Fibroblast of pulmonary artery (primary cell): ENCODE data around the gene ZBTB11.
A peak's percentile ranks its signal among the peaks of the same experiment; 100 is the strongest.
"Not testable (repeated sequence)": the region's sequence is repeated elsewhere in the genome, so short reads cannot be mapped to it uniquely, and the experiment has no call there.

Experiments used
- DNase-seq: peaks from one replicate; pipeline ENCODE4 v3.0.0-alpha.2; 2010; ENCODE audit warnings: low read depth
- H3K4me3 ChIP-seq: replicated peaks from 2 replicates; pipeline ENCODE4 v1.5.1; 2011; ENCODE audit warnings: low read depth, mild to moderate bottlenecking, control low read depth, low read length, moderate library complexity
- TF ChIP-seq, protein P1 (sequence below): IDR thresholded peaks from 2 replicates; pipeline ENCODE4 v1.5.1; 2011; ENCODE audit warnings: mild to moderate bottlenecking, control low read depth, low read length, inconsistent platforms; ENCODE audit errors: missing control alignments

Gene ZBTB11

GRCh38 chr3:101642441-101642840 is 34.5 kb downstream of the ZBTB11 start:
- no peak for DNase-seq
- H3K4me3 ChIP-seq = no peak overlapping the region
- TF ChIP-seq, protein P1, sequence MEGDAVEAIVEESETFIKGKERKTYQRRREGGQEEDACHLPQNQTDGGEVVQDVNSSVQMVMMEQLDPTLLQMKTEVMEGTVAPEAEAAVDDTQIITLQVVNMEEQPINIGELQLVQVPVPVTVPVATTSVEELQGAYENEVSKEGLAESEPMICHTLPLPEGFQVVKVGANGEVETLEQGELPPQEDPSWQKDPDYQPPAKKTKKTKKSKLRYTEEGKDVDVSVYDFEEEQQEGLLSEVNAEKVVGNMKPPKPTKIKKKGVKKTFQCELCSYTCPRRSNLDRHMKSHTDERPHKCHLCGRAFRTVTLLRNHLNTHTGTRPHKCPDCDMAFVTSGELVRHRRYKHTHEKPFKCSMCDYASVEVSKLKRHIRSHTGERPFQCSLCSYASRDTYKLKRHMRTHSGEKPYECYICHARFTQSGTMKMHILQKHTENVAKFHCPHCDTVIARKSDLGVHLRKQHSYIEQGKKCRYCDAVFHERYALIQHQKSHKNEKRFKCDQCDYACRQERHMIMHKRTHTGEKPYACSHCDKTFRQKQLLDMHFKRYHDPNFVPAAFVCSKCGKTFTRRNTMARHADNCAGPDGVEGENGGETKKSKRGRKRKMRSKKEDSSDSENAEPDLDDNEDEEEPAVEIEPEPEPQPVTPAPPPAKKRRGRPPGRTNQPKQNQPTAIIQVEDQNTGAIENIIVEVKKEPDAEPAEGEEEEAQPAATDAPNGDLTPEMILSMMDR = no peak

GRCh38 chr3:101641397-101642115 is 35.4 kb downstream of the ZBTB11 start:
- DNase-seq = not testable (repeated sequence)

DNA sequence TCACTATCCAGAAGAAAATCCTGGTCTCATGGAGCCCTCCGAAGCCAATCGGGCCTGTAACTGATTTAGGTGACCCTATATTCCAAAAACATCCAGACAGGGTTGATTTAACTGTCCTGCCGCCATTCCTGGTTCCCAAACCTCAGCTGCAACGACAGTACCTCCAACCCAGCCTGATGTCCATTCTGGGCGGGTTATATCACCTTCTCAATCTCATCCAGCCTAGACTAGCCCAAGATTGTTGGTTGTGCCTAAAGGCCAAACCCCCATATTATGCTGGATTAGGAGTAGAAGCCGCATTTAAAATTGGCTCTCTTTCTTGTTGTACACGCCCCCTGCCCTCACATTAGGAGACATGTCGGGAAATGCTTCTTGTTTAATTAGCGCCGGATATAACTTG is 36.7 kb downstream of the ZBTB11 start:
- H3K4me3 ChIP-seq = no peak overlapping the region
- no peak for DNase-seq
- TF ChIP-seq, protein P1 = no peak

More at GRCh38 chr3:101641397-101642115, 35.4 kb downstream of the ZBTB11 start:
- H3K4me3 ChIP-seq = not testable (repeated sequence)

DNA sequence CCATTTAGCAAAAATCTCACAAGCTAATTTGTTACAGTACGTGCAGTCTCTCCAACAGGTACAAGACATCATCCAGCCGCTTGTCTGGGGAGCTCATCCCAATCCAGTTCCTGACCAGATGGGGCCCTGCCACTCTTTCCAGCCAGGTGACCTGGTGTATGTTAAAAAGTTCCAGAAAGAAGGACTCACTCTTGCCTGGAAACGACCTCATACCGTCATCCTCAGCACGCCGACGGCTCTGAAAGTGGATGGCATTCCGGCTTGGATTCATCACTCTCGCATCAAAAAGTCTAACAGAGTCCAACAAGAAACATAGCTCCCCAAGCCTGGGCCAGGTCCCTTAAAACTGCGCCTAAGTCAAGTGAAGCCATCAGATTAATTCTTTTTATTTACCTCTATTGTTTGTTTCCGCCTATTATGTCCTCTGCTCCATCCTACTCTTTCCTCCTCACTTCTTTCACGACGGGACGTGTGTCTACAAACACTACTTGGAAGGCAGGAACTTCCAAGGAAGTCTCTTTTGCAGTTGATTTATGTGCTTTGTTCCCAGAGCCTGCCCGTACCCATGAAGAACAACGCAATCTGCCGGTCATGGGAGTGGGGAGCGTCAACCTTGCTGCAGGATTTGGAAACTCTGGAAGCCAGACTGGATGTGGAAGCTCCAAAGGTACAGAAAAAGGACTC is 37.5 kb downstream of the ZBTB11 start:
- TF ChIP-seq, protein P1 = no peak
- no peak overlapping the region for H3K4me3 ChIP-seq
- DNase-seq = no peak

DNA sequence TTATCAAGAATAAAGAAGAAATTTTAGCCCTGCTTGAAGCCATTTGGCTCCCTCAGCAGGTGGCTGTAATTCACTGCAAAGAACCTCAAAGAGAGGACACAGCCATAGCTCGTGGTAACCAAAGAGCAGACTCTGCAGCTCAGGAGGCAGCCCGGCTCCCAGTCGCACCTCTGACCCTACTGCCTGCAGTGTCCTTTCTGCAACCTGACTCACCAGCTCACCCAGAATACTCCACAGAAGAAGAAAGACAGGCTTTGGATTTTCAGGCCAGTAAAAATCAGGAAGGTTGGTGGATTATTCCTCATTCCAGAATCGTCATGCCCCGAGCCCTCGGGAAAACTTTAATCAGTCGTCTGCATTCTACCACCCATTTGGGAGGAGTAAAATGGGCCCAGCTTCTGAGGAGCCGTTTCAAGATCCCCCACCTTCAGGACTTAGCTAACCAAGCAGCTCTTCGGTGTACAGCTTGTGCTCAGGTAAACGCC is 38.6 kb downstream of the ZBTB11 start:
- no peak for DNase-seq
- H3K4me3 ChIP-seq = no peak overlapping the region
- TF ChIP-seq, protein P1 = no peak

DNA sequence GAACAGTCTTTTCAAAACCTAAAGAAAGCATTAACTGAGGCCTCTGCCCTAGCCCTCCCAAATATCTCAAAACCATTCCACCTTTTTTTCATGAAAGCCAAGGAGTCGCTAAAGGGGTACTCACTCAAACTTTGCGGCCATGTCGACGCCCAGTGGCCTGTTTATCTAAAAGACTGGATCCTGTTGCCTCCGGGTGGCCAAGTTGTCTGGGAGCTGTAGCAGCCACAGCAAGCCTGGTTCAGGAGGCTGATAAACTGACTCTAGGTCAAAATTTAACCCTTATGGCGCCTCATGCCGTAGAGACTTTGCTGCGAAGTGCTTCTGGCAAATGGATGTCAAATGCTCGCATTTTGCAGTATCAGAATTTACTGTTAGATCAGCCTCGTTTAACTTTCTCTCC is 39.5 kb downstream of the ZBTB11 start:
- no peak for DNase-seq
- TF ChIP-seq, protein P1 = no peak
- H3K4me3 ChIP-seq = no peak overlapping the region

DNA sequence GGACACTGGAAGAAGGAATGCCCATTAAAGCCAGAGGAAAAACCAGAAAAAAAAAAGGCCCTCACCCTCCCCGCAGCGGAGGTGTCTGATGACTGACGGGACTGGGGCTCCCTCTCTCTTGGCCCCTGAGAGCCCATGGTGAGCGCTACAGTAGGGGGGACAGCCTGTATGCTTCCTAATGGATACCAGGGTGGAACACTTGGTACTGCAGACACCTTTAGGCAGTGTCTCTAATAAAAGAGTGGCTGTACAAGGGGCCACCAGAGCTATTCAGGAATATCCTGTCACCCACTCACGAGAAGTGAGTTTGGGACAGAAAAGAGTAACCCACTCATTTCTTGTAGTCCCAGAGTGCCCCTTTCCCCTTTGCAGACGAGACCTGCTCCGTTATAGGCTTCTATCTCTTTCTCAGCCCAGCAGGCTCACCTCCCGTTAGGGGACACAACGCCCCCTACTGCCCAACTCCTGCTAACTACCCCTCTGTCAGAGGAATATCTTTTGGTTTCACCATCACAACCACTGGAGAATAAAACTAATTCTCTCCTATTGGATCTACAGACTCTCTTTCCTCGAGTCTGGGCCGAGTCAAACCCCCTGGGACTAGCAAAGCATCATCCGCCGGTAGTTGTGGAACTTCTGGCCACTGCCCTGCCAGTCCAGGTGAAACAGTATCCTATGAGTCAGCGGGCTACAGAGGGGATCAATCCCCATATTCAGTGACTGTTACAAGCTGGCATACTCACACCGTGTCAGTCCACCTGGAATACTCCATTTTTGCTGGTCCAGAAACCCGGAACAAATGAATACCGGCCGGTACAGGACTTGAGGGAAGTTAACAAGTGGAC is 40.8 kb downstream of the ZBTB11 start:
- DNase-seq = peak; percentile 52
- H3K4me3 ChIP-seq = no peak overlapping the region
- TF ChIP-seq, protein P1 = peak; percentile 64
